Tibial nerve (tissue), 4 donors: ENCODE results near the gene SERPINB7. TPM values are rescaled to one million over a fixed set of nuclear protein-coding genes. Genes with fewer than 3 reads are reported as not detected.

Experiments used
- DNase-seq, 2 donors: peaks; one replicate each; pipeline ENCODE4 v3.0.0-alpha.2; 2019; ENCODE audit warnings: low spot score in 2 of 2
- H3K27ac ChIP-seq, 4 donors: fragments of 200-600 bp; sonication (generic) in 3 of 4; one replicate each; pipeline ENCODE4 v1.5.1; 2017 to 2019; ENCODE audit warnings: mild to moderate bottlenecking in 1 of 4
- H3K27me3 ChIP-seq, 2 donors: fragments of 200-600 bp; sonication (generic) in 1 of 2; one replicate each; pipeline versions ENCODE4 v1.5.1 to v1.6.0; 2017 to 2019
- H3K36me3 ChIP-seq, 3 donors: fragments of 200-600 bp; sonication (generic); one replicate each; pipeline ENCODE4 v1.5.1; 2018 to 2019
- H3K4me1 ChIP-seq, 4 donors: fragments of 200-600 bp; sonication (generic) in 3 of 4; one replicate each; pipeline ENCODE4 v1.5.1; 2017 to 2019
- H3K4me3 ChIP-seq, 4 donors: fragments of 200-600 bp; sonication (generic) in 3 of 4; one replicate each; pipeline ENCODE4 v1.5.1; 2017 to 2019; ENCODE audit warnings: mild to moderate bottlenecking in 1 of 4, moderate library complexity in 1 of 4
- H3K9me3 ChIP-seq, 4 donors: fragments of 200-600 bp; sonication (generic) in 3 of 4; one replicate each; pipeline ENCODE4 v1.5.1; 2017 to 2019
- CTCF ChIP-seq, 5 experiments: fragments of 200-600 bp in 3 of 5; fragments of 450-650 bp in 2 of 5; sonication (generic) in 3 of 5; IDR thresholded peaks; one replicate each; pipeline ENCODE4 v1.5.1; 2016 to 2019; ENCODE audit warnings: antibody characterized with exemption in 5 of 5, mild to moderate bottlenecking in 3 of 5, moderate library complexity in 2 of 5
- EP300 ChIP-seq, 2 donors: sonication (generic); formaldehyde crosslinking; IDR thresholded peaks; one replicate each; pipeline ENCODE4 v1.6.1; 2017; ENCODE audit warnings: antibody characterized with exemption in 2 of 2, mild to moderate bottlenecking in 1 of 2
- POLR2A ChIP-seq, 2 donors: fragments of 450-650 bp; IDR thresholded peaks; one replicate each; pipeline ENCODE4 v1.6.1; 2017; ENCODE audit warnings: antibody characterized with exemption in 2 of 2, mild to moderate bottlenecking in 2 of 2, moderate library complexity in 2 of 2
- WGBS, 2 donors: methylation state at CpG; one replicate each; pipeline ENCODE4 v1.1.5; 2018; 5-methylcytosine and 5-hydroxymethylcytosine counted together
- total RNA-seq, 4 donors: library from RNA; depleted of rRNA; stranded (reverse); fragments of >200 nt; gene quantifications; one replicate each; pipeline ENCODE4 v1.1.0, GENCODE V29; 2016

Gene SERPINB7
- total RNA-seq, 4 donors from 2014 or later, result not detected

GRCh38 chr18:63819786-63820185 is 44.6 kb downstream of the SERPINB7 start:
- no peak for TF ChIP-seq CTCF (IDR thresholded peaks at IDR 0.05)
- TF ChIP-seq POLR2A (IDR thresholded peaks at IDR 0.05), result no peak
- TF ChIP-seq EP300 (IDR thresholded peaks at IDR 0.05), result no peak
- H3K36me3 ChIP-seq, result no peaks in the 10 kb centered on the region
- H3K27ac ChIP-seq, result no peak overlapping the region
- no peak overlapping the region for H3K4me3 ChIP-seq
- H3K4me1 ChIP-seq, result peaks cover 0 to 6% (median 0%) of the 10 kb centered on the region in 4 donors
- no peaks in the 10 kb centered on the region for H3K27me3 ChIP-seq
- no peak for DNase-seq
- 28 to 31% methylated on average over 2 of the region's 2 CpGs for whole genome bisulfite sequencing, 2 donors
- H3K9me3 ChIP-seq, result peaks cover 0 to 28% (median 0%) of the 10 kb centered on the region in 4 donors

- Histone ChIP-seq H3K9me3 (peaks cover 0 to 21% (median 0%) of the 10 kb centered on the region in 4 donors), H3K4me3 (no peak overlapping the region), H3K36me3 (no peaks in the 10 kb centered on the region), H3K4me1 (peaks cover 0 to 6% (median 0%) of the 10 kb centered on the region in 4 donors), H3K27me3 (no peaks in the 10 kb centered on the region), H3K27ac (no peak overlapping the region)
- TF ChIP-seq POLR2A (IDR thresholded peaks at IDR 0.05), result no peak
- no peak for TF ChIP-seq EP300 (IDR thresholded peaks at IDR 0.05)
- TF ChIP-seq CTCF (IDR thresholded peaks at IDR 0.05), result no peak
- DNase-seq, result no peak
- WGBS, 2 donors, result 90% methylated on average over 3 of the region's 3 CpGs
These were observed 45.5 kb downstream of the SERPINB7 start for GRCh38 chr18:63820694-63821093.

GRCh38 chr18:63823516-63824219 is 48.5 kb downstream of the SERPINB7 start:
- Histone ChIP-seq H3K36me3 (no peaks in the 10 kb centered on the region), H3K4me3 (no peak overlapping the region), H3K4me1 (no peaks in the 10 kb centered on the region), H3K27ac (no peak overlapping the region), H3K27me3 (no peaks in the 10 kb centered on the region), H3K9me3 (no peaks in the 10 kb centered on the region)
- peak in 1 of 2 donors; percentile 55 for DNase-seq
- TF ChIP-seq CTCF (IDR thresholded peaks at IDR 0.05) (peak in 2 of 5 experiments; percentile 10 to 25), EP300 (IDR thresholded peaks at IDR 0.05) (no peak)
- 65 to 70% methylated on average over 10 of the region's 10 CpGs for whole genome bisulfite sequencing, 2 donors

GRCh38 chr18:63824220-63824525 is 49.0 kb downstream of the SERPINB7 start:
- no peak overlapping the region for H3K27ac ChIP-seq
- no peaks in the 10 kb centered on the region for H3K27me3 ChIP-seq
- WGBS, 2 donors, result 80 to 83% methylated on average over 2 of the region's 2 CpGs
- H3K9me3 ChIP-seq, result no peaks in the 10 kb centered on the region
- no peak for DNase-seq
- H3K36me3 ChIP-seq, result no peaks in the 10 kb centered on the region
- no peaks in the 10 kb centered on the region for H3K4me1 ChIP-seq
- H3K4me3 ChIP-seq, result no peak overlapping the region
- TF ChIP-seq CTCF (IDR thresholded peaks at IDR 0.05) (no peak), EP300 (IDR thresholded peaks at IDR 0.05) (no peak), POLR2A (IDR thresholded peaks at IDR 0.05) (no peak)

- Histone ChIP-seq H3K27me3 (no peaks in the 10 kb centered on the region), H3K4me1 (no peaks in the 10 kb centered on the region), H3K4me3 (no peak overlapping the region), H3K9me3 (no peaks in the 10 kb centered on the region), H3K36me3 (no peaks in the 10 kb centered on the region), H3K27ac (no peak overlapping the region)
- DNase-seq, result no peak
- WGBS, 2 donors, result 70 to 74% methylated on average over 3 of the region's 3 CpGs
- no peak for TF ChIP-seq CTCF (IDR thresholded peaks at IDR 0.05)
- TF ChIP-seq POLR2A (IDR thresholded peaks at IDR 0.05), result no peak
- no peak for TF ChIP-seq EP300 (IDR thresholded peaks at IDR 0.05)
These were observed 52.9 kb downstream of the SERPINB7 start for GRCh38 chr18:63828120-63828519.
